COLO668 (cell line): ENCODE results near the gene GET4.
A peak's percentile ranks its signal among the peaks of the same experiment; 100 is the strongest.

ENCODE experiments used
- DNase-seq: peaks from one replicate; lab custom pipeline; 2025; ENCODE audit not compliant: unreplicated experiment; lab: John Stamatoyannopoulos, UW

The GET4 gene

GRCh38 chr7:945147-945555 is 68.8 kb downstream of the GET4 start:
- peak; percentile 54 for DNase-seq

- peak; percentile 95 for DNase-seq
These were observed 69.4 kb downstream of the GET4 start for GRCh38 chr7:945556-946255.
